GM13976 (cell line): ENCODE data around the gene DNAH2.

Source experiments
- DNase-seq: peaks from one replicate; pipeline ENCODE4 v3.0.0; 2012; ENCODE audit warnings: low spot score
- in situ Hi-C: fragments of 300-500 bp; cut with MboI; formaldehyde crosslinking; loops from one replicate; pipeline ENCODE4 v1.12.0; 2022; ENCODE audit warnings: low sequenced_read_pairs, mixed read lengths, inconsistent platforms; ENCODE audit not compliant: unreplicated experiment
- TF ChIP-seq, protein P1 (sequence below): IDR thresholded peaks from 2 replicates; pipeline ENCODE4 v1.5.1; 2012; ENCODE audit warnings: borderline replicate concordance, mild to moderate bottlenecking; ENCODE audit not compliant: insufficient read depth; ENCODE audit errors: extremely low read depth, missing control alignments, control extremely low read depth

Gene DNAH2

DNA sequence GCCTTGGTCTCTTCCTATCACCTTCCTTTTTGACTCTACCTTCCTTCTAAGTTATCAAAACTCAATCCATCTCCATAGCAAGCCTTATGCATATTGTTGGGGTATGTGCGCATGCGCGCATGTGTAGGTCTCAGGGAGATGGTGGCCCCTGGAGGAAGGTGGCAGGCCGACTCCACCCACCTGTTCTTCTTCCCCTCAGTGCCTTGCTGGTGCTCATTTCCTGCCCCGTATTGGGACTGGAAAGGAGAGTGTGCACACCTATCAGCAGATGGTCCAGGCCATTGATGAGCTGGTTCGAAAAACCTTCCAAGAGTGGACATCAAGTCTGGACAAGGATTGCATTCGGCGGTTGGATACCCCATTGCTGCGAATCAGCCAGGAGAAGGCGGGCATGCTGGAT lies 25.2 kb downstream of the DNAH2 start:
- in situ Hi-C loops = loop anchor here (10.0 kb wide), 1 partner anchor 312 kb away; no protein-coding TSS in a partner anchor
- no peak for DNase-seq
- TF ChIP-seq, protein P1, sequence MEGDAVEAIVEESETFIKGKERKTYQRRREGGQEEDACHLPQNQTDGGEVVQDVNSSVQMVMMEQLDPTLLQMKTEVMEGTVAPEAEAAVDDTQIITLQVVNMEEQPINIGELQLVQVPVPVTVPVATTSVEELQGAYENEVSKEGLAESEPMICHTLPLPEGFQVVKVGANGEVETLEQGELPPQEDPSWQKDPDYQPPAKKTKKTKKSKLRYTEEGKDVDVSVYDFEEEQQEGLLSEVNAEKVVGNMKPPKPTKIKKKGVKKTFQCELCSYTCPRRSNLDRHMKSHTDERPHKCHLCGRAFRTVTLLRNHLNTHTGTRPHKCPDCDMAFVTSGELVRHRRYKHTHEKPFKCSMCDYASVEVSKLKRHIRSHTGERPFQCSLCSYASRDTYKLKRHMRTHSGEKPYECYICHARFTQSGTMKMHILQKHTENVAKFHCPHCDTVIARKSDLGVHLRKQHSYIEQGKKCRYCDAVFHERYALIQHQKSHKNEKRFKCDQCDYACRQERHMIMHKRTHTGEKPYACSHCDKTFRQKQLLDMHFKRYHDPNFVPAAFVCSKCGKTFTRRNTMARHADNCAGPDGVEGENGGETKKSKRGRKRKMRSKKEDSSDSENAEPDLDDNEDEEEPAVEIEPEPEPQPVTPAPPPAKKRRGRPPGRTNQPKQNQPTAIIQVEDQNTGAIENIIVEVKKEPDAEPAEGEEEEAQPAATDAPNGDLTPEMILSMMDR = no peak

DNA sequence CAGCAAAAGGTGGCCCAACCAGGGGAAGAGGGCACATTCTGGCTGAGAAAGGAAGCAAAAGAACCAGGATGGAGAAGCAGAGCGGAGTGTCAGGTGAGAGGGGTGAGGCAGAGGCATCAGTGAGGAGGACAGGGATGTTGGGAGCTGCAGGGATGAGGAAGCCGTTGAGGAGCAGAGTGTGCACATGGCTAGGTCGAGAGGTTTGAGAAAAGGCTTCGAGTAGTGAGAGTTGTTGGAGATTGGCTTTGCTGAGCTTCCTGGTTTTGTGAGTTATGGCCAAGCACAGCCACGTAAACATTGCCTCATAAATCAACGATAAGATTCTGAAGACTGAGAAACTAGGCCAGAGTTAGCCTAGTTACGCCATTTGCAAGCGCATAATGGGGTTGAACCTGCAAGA lies 26.9 kb downstream of the DNAH2 start:
- in situ Hi-C loops = loop anchor here (10.0 kb wide), 1 partner anchor 310 kb away; no protein-coding TSS in a partner anchor
- no peak for DNase-seq
- TF ChIP-seq, protein P1 = no peak

DNA sequence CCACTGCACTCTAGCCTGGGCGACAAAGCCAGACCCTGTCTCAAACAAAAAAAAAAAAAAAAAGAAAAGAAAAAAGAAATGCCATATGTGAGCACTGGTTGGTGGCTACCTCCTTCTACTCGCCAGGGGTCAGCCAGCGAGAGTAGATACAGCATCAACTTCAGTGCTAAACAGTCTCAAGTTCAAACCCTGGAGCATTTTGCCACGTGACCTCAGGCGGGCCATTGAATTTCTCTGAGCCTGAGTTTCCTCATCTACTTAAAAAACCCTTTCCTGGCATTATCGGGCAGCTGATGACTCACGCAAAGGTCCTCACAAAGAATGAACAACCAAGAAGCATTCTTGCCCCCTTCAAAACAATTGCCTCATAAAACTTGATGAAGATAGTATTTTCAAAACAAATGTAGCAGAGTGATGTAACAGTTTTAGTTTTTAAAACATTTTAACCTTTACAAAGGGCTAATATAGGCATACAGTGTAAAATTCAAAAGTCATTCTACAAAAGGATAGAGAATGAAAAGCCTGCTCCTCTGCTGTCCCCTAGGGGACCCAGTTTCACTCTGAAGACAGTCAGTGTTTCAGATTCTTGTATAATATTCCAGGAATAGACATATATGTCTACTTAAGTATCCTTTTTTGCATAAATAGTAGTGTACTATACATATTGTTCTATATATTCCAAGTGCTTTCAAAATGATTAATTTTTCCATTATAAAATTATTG lies 28.4 kb downstream of the DNAH2 start:
- no peak for DNase-seq
- TF ChIP-seq, protein P1 = no peak
- in situ Hi-C loops = loop anchor here (10.0 kb wide), 1 partner anchor 309 kb away; no protein-coding TSS in a partner anchor

DNA sequence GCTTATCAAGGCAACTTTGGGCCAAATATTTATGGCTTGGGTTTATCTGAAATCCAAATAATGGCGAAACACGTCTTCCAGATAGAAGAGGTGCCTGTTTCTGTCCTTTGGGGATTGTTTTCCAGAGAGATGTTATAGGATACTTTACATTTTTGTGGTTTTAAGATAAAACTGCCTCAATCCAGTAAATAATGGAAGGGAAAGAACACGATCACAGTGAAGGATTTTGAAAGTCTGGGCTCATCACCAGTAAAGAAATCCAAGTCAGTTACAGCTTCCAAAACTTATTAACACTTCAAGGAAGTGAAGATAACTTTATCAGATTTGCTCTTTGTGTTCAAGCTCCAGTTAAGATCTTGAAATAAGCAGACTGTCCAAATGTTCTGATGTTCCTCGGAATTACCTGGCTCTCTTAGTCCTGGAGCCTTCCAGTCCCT lies 30.1 kb downstream of the DNAH2 start:
- no peak for DNase-seq
- TF ChIP-seq, protein P1 = no peak
- in situ Hi-C loops = loop anchor here (10.0 kb wide), 1 partner anchor 307 kb away; no protein-coding TSS in a partner anchor

DNA sequence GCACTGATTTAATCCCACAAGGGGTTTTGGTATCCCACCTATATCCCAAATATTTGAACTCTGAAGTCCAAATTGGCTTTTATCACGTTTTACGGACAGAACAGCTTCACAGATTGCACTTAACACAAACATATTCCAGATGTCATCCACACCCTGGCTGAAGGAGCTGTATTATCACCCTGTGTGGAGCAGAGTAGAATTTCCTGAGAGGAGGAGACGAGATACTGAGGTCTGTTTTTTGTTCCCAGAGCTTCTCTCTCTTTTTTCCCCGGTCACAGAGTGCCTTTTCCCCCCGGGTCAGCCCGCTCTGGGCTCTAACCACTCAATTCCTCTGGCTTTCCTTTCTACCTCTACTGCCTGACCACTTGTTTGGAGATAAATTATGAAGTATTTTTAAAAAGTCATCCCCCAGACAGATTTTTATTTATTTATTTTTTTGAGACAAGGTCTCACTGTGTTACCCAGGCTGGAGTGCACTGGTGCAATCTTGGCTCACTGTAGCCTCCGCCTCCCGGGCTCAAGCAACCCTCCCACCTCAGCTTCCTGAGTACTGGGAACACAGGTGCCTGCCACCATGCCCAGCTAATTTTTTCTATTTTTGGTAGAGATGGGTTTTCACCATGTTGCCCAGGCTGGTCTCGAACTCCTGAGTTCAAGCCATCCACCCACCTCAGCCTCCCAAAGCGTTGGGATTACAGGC lies 30.7 kb downstream of the DNAH2 start:
- TF ChIP-seq, protein P1 = no peak
- no peak for DNase-seq
- in situ Hi-C loops = loop anchor here (10.0 kb wide), 1 partner anchor 307 kb away; no protein-coding TSS in a partner anchor

DNA sequence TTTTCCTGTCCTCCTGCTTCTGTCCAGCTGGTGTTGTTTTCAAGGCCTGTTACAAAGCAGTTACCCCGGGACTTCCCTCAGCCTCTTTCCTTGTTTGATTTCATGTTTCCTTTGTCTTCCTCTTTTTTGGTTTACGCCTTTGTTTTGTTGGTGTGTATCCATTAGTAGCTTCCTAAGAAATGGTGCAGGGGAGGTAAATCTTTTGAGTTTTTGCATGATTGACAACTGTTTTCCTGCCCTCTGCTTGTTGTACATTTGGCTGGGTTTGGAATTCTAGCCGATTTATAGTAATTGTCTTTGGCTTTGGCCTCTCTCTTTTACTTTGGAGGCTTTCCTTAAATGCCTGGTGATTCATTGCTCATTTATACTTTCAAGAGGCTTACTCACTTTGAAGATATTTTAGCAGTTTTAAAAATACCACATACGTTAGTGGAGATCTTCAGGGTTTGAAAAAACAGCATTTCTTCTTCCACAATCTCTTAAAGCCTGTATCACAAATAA lies 32.8 kb downstream of the DNAH2 start:
- TF ChIP-seq, protein P1 = no peak
- no peak for DNase-seq
- in situ Hi-C loops = no loop called here
